Stimulated activated CD4-positive, alpha-beta T cell treated with anti-CD3 and anti-CD28 coated beads, Interleukin-1b, Interleukin-23, amount 100 ng/mL, for 24 hours (primary cell): Measurements from ENCODE around the gene IL18R1.

Source experiments
- DNase-seq, 4 experiments: peaks; one replicate each; pipeline ENCODE4 v3.0.0-alpha.2; 2020; ENCODE audit warnings: low read depth in 4 of 4, low spot score in 1 of 4

Gene IL18R1

DNA sequence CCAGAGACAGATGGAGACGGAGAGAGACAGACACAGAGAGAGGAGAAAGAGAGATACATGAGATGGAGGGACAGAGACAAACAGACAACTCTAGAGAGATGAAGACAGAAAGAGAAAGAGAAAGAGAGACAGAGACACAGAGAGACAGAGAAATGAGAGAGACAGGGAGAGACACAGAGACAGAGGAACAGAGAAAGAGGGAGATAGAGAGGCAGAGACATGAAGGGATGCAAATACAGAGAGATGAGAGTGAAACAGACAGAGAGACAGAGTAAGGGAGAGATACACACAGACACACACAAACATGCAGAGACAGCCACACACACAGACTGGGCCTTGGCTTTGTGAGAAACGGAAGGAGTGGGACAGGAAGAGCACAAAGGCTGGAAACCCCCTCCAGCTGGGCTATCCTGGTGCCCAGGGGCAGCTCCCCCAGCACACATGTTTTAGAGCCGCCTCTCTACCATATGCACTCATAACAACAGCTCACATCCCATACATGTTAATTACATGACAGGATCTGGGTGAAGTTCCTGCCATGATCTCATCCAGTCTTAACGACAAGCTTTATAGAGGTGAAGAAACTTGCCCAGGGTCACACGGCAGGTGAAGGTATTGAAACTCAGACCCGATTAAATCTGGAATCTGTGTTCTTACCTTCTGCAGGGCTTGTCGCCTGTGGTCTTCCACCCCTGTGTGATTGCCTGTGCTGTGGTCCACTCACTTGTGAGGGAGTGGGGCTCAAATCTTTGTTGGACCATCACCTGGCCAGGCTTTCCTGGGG, 32.4 kb downstream of the IL18R1 start:
- no peak for DNase-seq

DNA sequence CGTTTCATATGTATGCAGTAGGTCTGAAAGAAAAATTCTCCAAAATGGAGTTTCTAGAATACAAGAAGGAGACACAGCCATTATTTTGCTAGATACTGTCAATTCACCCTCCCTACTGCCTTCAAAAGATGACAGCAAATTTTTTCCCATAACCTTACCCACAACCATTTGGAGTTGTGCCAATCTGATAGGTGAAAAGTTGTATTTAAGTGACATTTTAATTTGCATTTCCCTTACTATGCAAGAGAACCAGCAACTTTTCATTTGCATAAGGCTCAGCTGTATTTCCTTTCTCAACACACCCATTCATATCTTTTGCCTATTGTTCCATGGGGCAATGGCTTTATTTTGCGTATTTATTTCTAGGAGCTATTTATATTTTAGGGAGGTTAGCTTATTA, 36.0 kb downstream of the IL18R1 start:
- DNase-seq = no peak

DNA sequence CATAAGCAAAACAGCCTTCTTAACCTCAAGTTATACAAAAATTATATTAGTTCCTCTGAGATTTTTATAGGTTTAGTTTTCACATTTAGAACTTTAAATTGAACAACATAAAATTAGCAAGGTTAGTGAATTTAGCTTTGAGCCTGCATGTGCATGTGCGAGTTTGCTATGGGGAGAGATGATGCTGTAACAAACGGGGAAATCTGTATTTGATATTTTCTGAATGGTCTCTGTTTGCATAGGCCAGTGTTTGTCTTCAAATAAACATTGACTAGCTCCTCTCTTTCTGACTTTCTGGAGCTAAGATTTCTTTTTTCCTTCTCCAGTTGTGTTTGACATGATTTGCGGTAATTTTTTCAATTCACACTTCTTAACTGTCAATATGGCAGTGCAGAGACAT, 36.5 kb downstream of the IL18R1 start:
- DNase-seq = no peak

DNA sequence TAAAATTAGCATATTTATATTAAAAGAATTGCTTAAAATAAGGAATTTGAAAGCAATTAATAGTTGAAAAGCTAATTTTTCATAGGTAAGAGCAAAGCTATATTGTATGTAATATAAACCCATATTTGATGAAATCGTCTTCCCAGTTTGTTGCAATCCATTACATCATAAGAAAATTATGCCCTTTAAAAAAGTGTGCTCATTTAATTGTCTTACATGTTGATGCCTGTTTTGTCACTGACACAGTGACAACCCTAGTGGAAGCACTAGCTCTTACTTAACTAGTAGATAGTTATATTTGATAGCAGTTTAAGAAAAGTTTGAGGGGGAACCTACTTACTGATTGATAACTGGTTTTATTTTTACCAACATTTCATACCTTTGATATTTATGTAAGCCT, 37.3 kb downstream of the IL18R1 start:
- no peak for DNase-seq

DNA sequence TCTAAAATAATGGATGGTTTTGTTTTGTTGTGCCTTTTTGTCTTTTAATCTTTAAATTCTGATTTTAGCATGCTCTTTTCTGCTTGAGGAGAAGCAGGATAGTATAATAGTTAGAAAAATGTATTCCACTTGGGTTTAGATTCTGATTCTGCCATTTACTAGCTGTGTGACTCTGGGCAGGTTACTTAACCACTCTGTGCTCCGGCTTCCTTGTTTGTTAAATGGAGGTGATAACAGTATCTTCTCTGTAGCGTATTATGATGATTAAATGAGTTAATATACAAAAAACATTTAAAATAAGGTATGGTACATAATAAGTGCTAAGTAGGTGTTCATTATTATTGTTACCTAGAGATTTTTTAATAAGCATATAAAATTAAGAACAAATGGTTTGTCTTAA, 40.4 kb downstream of the IL18R1 start:
- DNase-seq = no peak

DNA sequence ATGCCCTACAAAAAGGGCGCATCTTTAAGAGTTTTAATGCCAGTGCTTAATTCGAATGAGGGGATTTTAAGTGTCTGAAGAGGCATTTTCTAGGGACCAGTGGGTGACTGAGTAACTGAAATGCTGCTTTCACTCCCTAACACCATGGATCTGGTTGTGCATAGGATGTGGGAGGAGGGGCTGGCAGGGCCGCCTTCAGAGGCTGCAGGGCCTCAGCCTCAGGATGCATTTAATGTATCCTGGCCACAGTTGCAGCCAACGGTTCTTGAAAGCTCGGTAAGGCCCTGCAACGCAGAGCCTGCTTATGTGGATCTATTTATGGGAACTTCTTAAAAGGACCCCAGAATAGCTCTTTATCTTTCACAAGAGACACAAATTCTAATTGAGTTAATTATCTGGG, 41.6 kb downstream of the IL18R1 start:
- no peak for DNase-seq

DNA sequence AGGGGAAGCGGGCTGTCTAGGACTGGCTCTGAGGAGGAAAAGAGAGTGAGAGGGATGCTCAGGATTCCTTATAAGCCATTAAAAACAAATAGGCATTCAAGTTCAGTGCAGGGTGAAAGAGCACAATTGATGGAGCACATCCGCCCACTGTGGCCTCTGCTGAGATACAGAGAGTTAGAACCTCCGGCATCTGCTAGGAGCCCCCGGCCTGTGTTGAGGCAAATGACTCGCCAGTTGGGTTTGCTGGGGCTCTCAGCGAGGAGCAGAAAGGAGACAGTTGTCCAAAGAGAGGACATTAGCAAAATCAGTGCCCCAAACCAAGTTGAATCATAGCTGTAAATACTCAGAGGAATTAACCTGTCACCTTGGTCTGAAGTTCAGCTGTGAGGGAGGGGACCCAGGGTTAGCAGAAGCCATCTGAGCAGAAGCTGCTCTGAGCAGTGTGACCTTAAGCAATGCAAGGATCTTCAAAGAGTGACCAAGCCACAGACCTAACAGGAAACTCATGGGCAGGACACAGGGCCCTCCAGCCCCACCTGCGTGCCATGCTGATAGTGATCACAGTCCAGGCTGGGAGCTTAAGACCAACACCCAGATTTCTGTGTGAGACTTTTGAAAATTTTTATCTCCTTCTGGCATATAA, 44.0 kb downstream of the IL18R1 start:
- DNase-seq = no peak

DNA sequence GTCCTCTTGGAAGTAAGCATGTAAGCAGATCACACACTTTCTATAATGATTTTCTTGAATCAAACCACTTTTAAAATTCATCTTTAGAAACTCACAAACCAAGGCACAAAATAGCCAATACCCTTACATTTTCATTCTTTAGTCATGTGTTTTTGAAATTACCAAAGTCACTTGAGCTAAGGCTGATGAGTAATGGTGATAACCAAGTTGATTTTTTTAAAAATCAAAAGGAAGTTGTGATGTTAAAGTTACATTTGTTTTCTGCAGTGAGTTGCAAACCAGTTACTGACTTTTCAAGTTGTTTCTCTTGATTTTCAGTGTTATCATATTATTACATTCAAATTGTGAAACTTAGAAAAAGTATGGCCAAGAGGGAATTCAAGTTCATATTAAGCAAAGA, 45.9 kb downstream of the IL18R1 start:
- no peak for DNase-seq

DNA sequence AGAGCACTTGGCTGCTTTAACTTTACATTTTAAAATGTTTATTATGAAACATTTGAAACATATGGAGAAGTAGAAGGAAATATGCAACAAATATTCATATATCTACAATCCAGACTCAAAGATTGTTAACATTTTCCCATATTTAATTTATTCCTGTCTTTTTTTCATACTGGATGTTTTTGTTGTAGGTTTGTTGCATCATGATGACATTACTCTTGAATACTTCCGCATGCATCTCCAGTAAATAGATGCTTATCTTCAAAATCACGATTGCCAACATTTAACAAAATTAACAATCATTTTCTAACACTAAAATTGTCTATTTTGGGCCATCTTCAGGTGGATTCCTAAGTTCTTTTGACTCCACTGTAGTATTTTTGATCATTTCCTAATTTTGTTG, 46.3 kb downstream of the IL18R1 start:
- DNase-seq = no peak

DNA sequence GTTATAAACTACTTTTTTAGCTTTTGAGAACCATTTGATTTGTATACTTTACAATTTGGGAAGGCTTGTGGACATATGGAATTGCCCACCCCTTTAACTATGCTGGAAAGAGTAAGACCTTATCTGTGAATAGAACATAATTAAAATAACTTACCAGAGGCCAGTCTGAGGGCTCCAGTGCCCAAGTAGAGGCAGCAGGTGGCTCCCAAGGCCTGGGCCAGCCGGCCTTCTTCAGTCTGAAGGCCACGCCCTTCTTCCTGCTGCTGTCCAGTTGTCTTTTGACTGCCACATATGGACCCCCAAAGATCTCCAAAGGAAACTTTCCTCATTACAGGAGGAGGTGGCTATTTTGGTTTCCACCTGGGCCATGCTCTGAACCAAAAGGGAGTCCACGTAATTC, 55.4 kb downstream of the IL18R1 start:
- no peak for DNase-seq

DNA sequence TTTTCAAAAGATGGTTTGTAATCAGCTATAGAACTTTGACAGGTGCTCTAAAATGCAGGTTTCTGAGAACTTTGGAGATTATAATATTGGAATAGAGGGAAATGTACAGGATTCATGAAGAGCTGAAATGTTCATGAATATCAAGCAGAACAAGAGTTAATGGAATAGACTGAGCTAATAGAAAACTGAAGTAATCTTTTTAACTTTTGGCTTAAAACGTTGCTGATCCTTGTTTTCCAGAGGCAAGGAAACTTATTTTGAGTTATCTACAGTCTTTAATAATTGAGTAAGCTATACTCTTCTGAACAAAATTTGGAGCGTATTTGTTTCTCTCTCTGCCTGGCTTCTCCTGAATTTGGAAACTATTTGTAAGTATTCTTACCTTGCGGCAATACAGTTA, 56.6 kb downstream of the IL18R1 start:
- no peak for DNase-seq

DNA sequence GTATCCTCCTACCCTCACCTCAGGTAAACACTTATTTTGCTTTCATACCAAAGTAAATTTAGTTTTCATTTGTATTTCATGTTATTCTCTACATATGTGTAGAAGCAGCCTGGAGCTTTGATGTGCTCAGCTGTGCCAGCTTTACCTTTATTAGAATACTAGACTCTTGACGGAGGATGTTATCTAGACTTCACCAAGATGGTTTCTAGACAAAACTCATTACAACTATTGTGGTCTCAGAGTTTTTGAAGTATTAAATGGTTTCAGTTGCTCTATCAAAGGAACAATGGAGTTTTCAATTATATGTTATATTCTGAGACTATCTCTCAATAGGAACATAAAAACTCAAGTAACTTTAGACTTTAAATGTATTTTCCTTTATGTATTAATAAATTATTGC, 62.4 kb downstream of the IL18R1 start:
- DNase-seq = no peak

DNA sequence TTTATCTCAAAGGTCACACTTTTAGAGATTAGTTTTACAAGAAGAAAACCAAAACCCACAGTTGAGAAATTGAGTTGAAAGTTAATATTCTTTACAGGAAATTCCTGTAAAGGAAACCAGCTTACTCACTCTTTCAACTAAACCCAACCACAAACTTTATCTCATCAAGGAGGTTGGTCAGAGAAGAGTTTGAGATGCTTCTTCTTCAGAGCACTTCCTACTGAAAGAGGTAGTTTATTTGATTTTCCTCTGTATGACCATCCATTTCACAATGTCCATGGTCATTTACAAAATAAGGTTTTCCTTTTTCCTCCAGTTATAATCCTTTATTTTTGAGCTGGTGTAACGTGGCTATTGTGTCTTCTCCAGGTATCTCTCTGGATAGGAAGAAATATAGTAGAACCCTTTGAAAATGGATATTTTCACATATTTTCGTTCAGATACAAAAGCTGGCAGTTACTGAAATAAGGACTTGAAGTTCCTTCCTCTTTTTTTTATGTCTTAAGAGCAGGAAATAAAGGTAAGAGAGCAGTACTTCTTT, 62.9 kb downstream of the IL18R1 start:
- no peak for DNase-seq

DNA sequence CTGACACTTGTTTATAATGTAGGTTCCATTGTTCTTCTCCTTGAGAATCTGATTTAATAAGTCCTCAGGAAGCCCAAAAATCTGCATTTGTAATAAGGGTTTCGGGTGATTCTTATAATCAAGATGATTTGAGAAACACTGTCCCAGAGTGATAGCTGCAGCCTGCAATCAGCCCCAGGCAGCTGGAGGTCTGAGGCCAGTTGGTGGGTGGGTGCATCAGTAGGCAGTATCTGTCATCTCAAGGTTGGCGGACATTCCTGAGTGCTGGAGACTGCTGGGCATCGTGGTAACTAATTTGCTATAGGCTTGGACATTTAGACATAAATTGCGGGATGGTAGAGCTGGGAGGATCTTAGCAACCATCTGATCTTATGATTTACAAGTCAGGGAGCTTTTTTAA, 64.7 kb downstream of the IL18R1 start:
- DNase-seq = no peak

DNA sequence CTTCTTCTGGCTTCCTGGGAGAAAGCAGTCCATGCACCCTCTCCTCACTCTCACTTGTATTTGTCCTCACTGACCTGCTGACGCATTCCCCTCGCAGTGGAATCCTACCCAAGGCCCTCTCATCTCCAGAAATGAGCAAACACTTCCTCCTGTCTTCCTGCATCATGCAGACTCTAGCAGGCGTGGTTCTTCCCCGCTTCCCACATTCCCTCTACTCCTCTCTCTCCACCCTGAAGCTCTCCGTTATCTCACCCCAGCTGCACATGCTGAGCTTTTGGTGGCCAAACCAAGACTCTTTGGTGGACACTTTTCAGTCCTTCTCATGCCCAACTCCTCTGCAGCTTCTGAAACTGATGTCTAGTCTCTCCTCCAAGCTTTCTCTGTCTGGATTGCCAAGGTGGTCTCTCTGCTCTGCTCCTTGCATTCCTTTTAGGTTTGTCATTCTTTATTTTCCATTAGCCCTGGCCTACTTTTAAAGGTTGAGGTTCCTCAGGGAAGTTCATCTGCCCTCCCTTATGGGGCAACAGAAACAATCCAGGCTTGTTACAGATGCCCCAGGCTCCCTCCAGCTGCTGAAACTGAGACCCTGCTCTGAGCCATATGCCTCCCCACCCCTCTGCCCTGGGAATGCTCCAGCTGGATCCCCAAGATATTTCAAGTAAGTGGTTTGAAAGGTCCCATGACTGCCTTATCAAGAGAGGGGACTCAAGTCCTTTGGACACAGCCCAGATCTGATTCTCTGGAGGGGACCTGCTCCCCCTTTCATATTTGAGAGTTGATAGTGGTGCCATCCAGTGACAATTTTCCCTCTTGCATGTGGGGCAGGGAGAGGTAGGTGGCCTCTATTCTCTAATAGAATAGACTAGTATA, 66.5 kb downstream of the IL18R1 start:
- DNase-seq = no peak

DNA sequence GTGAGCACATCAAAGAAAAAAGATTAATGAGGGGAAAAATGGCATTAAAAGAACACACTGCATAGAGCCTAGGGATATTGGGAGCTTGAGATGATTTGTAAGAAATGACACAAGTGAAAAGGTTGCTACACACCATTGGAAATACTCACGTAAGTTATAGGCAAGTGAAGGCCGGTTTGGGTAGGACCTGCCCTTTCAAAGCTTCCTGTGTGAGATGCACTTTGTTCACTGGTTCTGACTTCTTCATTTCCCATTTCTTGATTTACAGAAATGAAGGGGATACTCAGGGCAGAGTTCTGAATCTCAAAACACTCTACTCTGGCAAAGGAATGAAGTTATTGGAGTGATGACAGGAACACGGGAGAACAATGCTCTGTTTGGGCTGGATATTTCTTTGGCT, 67.3 kb downstream of the IL18R1 start, which contains the start of gene IL18RAP:
Gene IL18RAP, plus strand, starts transcription at position 251 of the 400 bp plus-strand sequence. Its CDS starts 118 bp downstream, at position 369.
- no peak for DNase-seq

DNA sequence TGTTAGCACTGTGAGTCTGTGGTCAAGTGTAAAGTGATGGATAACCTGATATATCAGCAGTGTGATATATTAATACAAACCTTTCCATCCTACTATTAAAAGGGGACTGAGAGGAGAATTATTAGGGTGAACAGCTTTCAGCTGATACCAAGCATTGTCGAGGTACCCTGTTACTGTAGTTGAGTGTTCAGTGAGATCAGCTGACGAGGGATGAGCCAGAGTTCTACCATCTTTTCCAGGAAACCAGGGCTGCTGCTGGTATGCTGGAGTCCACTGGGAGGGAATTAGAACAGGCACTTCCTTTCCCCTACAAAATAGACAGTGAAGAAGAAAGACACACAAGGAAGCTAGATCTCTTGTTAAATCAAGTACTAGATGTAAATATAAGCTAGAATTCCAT, 67.8 kb downstream of the IL18R1 start:
- no peak for DNase-seq

DNA sequence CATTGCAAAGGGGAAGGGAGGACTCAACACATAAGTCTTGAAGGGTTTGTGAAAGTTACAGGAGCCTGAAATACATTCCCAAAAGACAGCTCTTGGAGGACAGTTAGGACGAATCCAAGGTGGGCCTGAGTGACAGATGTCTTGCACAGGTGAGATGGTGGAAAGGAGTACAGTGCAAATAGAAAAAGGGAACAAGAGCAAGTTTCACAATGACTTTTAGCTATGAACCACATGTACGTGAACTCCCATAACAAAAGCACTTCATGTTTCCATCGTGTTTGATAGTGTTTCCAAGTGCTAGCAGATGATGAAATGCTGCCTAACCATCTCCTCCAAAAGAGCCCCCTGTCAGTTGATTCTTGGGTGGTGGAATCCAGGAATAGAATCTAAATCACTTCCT, 69.2 kb downstream of the IL18R1 start:
- no peak for DNase-seq

DNA sequence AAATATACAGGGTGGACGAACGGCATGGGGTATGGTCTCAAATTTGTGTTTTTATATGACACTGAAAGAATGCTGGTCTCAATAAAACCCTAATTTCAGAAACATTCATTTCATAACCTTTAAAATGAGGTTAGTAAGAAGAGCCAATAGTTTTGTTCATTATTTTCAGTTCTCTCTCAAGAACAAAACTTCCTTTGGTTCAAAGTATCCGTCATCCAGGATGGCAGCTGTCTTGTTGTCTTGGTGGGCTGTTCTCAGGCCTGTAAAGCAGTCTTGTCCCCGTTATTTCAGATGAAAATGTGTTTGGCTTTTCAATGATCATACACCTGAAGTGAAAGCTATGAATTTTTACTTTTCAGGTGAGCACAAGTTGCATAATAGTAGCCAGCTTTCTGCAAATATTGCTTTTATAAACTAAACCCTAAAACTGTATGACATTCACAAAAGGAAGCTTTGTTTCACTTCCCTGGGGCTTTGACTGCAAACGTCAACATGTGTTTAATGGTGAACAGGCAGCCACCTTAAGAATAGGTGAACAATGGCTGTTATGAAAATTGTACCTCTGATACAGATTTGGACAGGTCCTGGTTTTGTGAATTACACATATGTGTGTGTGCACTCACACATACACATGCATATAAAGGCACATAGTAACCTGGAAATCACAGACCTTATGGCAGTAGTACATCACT, 70.0 kb downstream of the IL18R1 start:
- DNase-seq = no peak

DNA sequence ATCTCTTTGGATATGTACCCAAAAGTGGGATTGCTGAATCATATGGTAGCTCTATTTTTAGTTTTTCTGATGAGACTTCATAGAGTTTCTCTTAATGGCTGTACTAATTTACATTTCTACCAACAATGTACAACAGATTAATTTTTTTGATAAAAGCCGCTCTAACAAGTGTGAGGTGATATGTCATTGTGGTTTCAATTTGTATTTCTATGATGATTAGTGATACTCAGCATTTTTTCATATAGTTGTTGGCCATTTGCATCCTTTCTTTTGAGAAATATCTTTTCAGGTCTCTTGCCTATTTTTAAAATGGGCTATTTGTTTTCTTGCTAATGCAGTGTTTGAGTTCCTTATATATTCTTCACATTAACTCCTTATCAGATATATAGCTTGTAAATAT, 71.7 kb downstream of the IL18R1 start:
- no peak for DNase-seq

DNA sequence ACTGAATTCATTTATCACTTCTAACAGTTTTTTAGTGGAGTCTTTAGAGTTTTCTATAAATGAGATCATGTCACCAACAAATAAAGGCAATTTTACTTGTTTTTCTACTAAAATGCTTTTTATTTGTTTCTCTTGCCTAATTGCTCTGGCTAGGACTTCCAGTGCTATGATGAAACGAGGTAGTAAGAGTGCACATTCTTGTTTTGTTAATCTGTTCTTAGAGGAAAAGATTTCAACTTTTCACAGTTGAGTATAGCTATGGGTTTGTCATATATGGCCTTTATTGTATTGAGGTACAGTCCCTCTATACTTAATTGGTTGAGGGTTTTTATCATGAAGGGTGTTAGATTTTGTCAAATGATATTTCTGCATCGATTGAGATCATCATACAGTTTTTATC, 73.0 kb downstream of the IL18R1 start:
- no peak for DNase-seq
